NCI-H2196 (cell line): ENCODE data around the gene BCO2.
A peak's percentile ranks its signal among the peaks of the same experiment; 100 is the strongest.

Experiments used
- DNase-seq: peaks from one replicate; lab custom pipeline; 2025; ENCODE audit not compliant: unreplicated experiment; lab: John Stamatoyannopoulos, UW

Gene BCO2

DNA sequence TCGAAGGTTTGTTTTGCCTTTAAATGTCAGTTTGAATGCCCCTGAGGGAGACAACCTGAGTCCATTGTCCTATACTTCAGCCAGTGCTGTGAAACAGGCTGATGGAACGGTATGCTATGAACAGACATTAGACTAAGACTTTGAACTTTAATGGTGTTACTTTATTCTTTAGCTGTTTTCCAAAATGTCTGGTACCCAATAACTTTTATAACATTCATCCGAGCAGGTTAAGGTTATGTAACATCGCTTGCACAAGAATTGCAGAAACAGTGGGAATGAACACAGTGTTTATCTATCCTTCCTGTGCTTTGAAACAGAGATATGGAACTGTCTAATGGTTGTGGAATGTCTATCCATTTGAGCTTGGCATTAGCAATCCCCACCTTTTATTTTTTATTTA, 38.4 kb downstream of the BCO2 start:
- no peak for DNase-seq

GRCh38 chr11:112215621-112216020, 40.3 kb downstream of the BCO2 start:
- no peak for DNase-seq

- no peak for DNase-seq
Observed at GRCh38 chr11:112216561-112217105, 41.3 kb downstream of the BCO2 start.

GRCh38 chr11:112219476-112220232, 44.3 kb downstream of the BCO2 start:
- DNase-seq = peak; percentile 55

DNA sequence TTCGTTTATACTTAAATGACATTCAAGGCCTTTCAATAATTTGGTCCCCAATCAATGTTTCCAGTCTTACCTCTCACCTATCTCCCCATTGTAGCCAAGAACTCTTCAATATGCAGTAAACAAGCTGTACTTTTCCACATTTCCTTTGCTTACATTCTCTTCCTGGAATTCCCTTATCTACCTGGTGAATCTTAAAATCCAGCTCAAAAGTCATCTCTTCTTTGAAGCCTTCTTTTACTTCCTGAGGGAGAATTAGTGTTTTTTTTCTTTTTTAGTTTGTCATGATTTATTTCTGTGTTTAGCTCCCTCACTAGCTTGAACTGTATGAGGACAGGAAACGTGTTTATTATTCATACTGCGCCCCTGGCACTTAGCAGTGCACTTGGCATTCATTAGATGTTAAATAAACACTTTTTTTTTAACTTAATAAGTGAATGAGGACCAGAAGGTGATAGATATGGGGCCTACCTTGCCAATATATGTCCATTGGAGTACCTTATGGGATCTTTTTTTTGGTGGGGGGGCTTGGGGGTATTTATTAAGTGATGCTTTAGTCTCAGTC, 46.0 kb downstream of the BCO2 start:
- no peak for DNase-seq

GRCh38 chr11:112222303-112222702, 47.0 kb downstream of the BCO2 start:
- DNase-seq = no peak

- no peak for DNase-seq
Observed at GRCh38 chr11:112223121-112223520, 47.8 kb downstream of the BCO2 start.

- no peak for DNase-seq
Observed at GRCh38 chr11:112223754-112224532, 48.6 kb downstream of the BCO2 start.

GRCh38 chr11:112225753-112226061, 50.4 kb downstream of the BCO2 start:
- peak; percentile 35 for DNase-seq

DNA sequence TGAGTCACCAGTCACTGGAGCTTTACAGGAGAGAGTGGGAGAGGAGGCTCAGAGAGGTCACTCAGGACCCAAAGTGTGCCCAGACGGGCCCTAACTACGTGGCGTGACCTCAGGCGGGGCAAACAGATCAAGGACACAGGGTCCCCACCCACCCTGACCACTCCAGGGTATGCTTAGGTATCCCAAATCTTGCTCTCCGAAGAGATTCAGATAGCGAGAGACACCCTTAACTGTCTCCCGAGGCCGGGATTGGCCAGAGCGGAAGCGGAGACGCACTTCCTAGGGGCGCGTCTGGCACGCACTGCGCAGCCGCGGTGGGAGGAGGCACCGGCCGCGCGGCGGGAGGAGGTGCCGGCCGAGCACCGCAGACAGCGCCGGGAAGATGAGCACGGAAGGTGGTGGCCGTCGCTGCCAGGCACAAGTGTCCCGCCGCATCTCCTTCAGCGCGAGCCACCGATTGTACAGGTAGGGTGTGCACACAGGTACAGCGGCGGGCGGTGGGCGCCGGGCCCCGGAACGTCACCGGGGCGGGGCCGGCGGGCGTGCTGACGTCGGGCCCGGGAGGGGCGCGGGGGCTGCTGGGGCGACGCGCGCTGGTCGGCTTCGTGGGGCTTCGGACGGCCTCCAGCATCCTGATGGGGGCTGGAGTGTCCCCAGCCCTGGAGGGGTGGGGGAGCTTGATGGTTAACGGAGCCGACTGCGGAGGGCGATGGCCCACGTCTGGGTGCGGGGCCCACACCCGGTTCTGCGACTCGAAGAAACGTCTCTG, 50.9 kb downstream of the BCO2 start, which contains the start of gene PTS:
Gene PTS, plus strand, starts transcription at position 367 of the 769 bp plus-strand sequence. Its CDS starts 16 bp downstream, at position 383.
- peak; percentile 91 for DNase-seq

DNA sequence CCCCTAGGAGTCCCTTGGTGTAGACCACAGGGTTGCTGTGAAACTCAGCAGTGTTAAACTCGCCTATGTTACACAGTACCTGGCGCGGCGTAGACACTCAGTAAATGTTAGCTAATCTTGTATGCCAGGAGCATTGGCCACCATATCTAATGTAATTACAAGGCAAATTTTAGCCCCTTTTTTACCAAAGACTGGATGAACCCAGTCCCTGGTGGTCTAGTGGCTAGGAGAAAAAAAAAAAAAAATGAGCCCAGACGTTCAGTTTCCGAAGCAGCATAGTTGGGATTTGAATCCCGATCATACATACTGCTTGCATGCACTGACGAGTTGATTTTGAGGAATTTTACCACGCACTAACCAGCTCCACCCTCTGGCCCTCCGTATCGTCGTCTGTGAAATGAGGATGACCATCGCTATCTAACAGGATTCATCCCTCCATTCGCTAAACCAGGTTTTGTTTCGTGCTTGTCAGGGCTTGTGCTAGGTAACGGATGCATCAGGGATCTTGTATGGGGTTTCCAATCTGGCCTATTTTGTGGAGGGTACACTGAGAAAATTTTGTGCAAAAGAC, 51.6 kb downstream of the BCO2 start:
- DNase-seq = no peak

DNA sequence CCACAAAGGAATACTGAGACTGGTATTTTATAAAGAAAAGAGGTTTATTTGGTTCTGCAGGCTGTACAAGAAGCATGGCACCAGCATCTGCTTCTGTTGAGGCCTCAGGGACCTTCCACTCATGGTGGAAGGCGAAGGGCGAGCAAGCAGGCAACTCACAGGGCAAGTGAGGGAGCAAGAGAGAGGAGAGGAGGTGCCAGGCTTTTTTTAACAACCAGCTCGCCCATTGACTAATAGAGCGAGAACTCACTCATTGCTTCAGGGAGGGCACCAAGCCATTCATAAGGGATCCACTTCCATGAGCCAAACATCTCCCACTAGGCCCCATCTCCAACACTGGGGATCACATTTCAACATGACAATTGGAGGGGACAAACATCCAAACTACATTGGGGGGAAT, 52.2 kb downstream of the BCO2 start:
- DNase-seq = no peak

GRCh38 chr11:112228706-112229105, 53.4 kb downstream of the BCO2 start:
- DNase-seq = no peak

DNA sequence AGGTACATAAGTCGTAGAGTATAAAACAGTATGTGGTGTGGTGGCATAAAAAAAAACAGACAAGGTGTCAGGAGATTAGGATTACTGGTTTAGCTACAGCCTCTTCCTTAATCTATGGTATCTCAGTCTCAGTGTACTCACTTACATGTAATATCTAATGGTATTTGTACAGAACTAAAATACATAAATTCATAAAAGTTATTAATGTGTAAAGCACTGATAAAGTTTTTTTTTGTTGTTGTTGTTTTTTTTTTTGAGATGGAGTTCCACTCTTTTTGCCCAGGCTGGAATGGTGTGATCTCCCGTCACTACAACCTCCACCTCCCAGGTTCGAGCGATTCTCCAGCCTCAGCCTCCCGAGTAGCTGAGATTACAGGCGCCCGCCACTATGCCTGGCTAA, 53.8 kb downstream of the BCO2 start:
- no peak for DNase-seq

DNA sequence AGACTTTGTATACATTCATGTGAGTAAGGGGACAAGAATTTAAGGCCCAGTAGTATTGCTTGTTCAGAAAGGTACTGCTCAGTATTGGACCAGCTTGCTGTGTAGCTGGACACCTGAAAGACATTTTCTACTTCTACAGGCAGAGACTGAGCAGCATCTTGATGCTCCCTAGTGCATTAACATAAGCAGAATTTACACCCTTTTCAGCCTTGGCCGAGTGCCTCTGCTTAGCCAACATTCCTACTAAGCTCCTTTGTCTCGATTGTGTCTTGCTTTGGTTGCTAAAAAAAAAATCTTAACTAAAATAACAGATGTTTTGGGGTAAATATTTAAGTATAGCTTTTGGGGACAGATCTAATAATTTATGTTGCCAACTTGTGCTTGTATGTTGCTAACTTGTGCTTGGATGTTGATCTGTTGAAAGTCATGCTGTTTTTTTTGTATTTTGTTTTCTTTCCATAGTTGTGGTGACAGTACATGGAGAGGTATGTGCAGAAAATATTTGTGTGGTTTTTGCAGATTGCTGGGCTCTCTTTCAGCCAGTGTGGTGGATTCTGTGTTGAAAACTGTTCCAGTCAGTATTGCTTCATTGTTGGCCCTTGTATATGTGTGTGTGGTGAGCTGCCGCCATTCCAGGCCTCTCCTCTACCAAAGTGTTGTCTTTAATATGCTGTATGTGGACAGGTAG, 54.6 kb downstream of the BCO2 start:
- DNase-seq = no peak

GRCh38 chr11:112231952-112232351, 56.6 kb downstream of the BCO2 start:
- no peak for DNase-seq

DNA sequence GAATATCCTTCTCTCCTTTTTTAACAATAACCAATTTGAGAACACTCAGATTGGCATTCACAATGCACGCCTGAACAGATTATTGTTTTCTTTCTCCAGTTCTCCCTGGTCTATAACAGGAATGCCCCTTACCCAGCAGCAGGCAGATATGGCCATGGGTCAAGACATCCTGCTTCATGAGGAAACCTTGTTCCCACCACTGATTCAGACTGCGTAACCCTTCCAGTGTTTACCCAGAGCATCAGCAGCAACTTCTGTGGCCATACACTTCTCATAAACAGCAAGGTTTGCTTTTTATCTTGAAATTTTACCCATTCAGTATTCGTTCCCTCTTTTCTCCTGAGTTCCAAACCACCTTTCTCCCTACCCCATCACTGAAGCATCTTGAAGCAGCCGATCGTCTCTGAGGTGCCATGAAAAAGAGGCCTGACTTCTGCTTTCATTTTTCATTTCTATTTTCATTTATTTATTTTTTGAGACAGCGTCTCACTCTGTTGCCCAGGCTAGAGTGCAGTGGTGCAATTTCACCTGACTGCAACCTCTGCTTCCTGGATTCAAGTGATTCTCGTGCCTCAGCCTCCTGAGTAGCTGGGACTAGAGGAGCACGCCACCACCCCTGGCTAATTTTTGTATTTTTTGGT, 60.6 kb downstream of the BCO2 start:
- DNase-seq = no peak

GRCh38 chr11:112237451-112237850, 62.1 kb downstream of the BCO2 start:
- no peak for DNase-seq

GRCh38 chr11:112238041-112238440, 62.7 kb downstream of the BCO2 start:
- no peak for DNase-seq

GRCh38 chr11:112241486-112241885, 66.2 kb downstream of the BCO2 start:
- no peak for DNase-seq
